ENCODE data around the gene GRK2.

GRK2 gene

GRCh38 chr11:67320691-67321090, 54.4 kb downstream of the GRK2 start:
- TF ChIP-seq NFIC (IDR thresholded peaks at IDR 0.05) (no peak), EP300 (IDR thresholded peaks at IDR 0.05; ENCODE audit: borderline replicate concordance) (no peak), CREB1 (IDR thresholded peaks at IDR 0.05; ENCODE audit: low read depth) (no peak), TAF1 (IDR thresholded peaks at IDR 0.05; ENCODE audit: low read depth) (no peak), EGR1 (IDR thresholded peaks at IDR 0.05) (no peak), MAX (IDR thresholded peaks at IDR 0.05) (no peak), ZBTB7A (IDR thresholded peaks at IDR 0.05; ENCODE audit: low read depth) (no peak), RAD21 (IDR thresholded peaks at IDR 0.05; ENCODE audit: low read depth) (no peak), TCF12 (IDR thresholded peaks at IDR 0.05; ENCODE audit: low read depth) (no peak), REST (IDR thresholded peaks at IDR 0.05; ENCODE audit: low read depth) (no peak), TEAD4 (IDR thresholded peaks at IDR 0.05) (no peak), CEBPB (IDR thresholded peaks at IDR 0.05) (no peak), USF1 (IDR thresholded peaks at IDR 0.05) (no peak), YY1 (IDR thresholded peaks at IDR 0.05; ENCODE audit: low read depth) (no peak), FOXM1 (IDR thresholded peaks at IDR 0.05; ENCODE audit: borderline replicate concordance, low read depth) (no peak)

- TF ChIP-seq USF1 (IDR thresholded peaks at IDR 0.05), result no peak
- TF ChIP-seq RAD21 (IDR thresholded peaks at IDR 0.05; ENCODE audit: low read depth), result no peak
- no peak for TF ChIP-seq YY1 (IDR thresholded peaks at IDR 0.05; ENCODE audit: low read depth)
- TF ChIP-seq TCF12 (IDR thresholded peaks at IDR 0.05; ENCODE audit: low read depth), result no peak
- no peak for TF ChIP-seq CREB1 (IDR thresholded peaks at IDR 0.05; ENCODE audit: low read depth)
Observed at GRCh38 chr11:67321313-67321871, 55.1 kb downstream of the GRK2 start.

- TF ChIP-seq REST (IDR thresholded peaks at IDR 0.05; ENCODE audit: low read depth) (no peak), CEBPB (IDR thresholded peaks at IDR 0.05) (no peak), EGR1 (IDR thresholded peaks at IDR 0.05) (no peak), TEAD4 (IDR thresholded peaks at IDR 0.05) (no peak), MAX (IDR thresholded peaks at IDR 0.05) (no peak), FOXM1 (IDR thresholded peaks at IDR 0.05; ENCODE audit: borderline replicate concordance, low read depth) (no peak)
Observed at GRCh38 chr11:67322049-67322448, 55.8 kb downstream of the GRK2 start.

GRCh38 chr11:67323526-67323925, 57.3 kb downstream of the GRK2 start:
- TF ChIP-seq REST (IDR thresholded peaks at IDR 0.05; ENCODE audit: low read depth) (no peak), USF1 (IDR thresholded peaks at IDR 0.05) (no peak), FOXM1 (IDR thresholded peaks at IDR 0.05; ENCODE audit: borderline replicate concordance, low read depth) (no peak), RAD21 (IDR thresholded peaks at IDR 0.05; ENCODE audit: low read depth) (no peak), EGR1 (IDR thresholded peaks at IDR 0.05) (no peak), ZBTB7A (IDR thresholded peaks at IDR 0.05; ENCODE audit: low read depth) (no peak), CREB1 (IDR thresholded peaks at IDR 0.05; ENCODE audit: low read depth) (no peak), TAF1 (IDR thresholded peaks at IDR 0.05; ENCODE audit: low read depth) (no peak), CEBPB (IDR thresholded peaks at IDR 0.05) (no peak), MAX (IDR thresholded peaks at IDR 0.05) (no peak), NFIC (IDR thresholded peaks at IDR 0.05) (no peak), EP300 (IDR thresholded peaks at IDR 0.05; ENCODE audit: borderline replicate concordance) (no peak), YY1 (IDR thresholded peaks at IDR 0.05; ENCODE audit: low read depth) (no peak), TEAD4 (IDR thresholded peaks at IDR 0.05) (no peak), TCF12 (IDR thresholded peaks at IDR 0.05; ENCODE audit: low read depth) (no peak)
